ENCODE results near the gene BTBD19. TPM values are rescaled to one million over a fixed set of nuclear protein-coding genes. Genes with fewer than 3 reads are reported as not detected.

BTBD19 gene
- total and polyA plus RNA-seq, 2 donors (not counting 1 experiment from before 2014, with no cell fraction given), result 0.75 to 2.3 TPM

GRCh38 chr1:44798481-44799365, 9.6 kb upstream of the BTBD19 start:
- peak overlapping the region; percentile 47 for H2AFZ ChIP-seq (ENCODE audit: insufficient read depth, low read depth, low read length, poor library complexity, severe bottlenecking)
- no peak overlapping the region for H3K9ac ChIP-seq (ENCODE audit: low read length)

More at GRCh38 chr1:44798481-44799365, 9.6 kb upstream of the BTBD19 start:
- Histone ChIP-seq H3K27ac (ENCODE audit: low read length in 2 of 2) (peak overlapping the region in 1 of 2 donors; percentile 60), H3K9me3 (ENCODE audit: control extremely low read depth in 1 of 3, control insufficient read depth in 2 of 3, insufficient read depth in 1 of 3, low read length in 2 of 3) (no peaks in the 10 kb centered on the region), H3K36me3 (replicated peaks in 1 of 2; ENCODE audit: control extremely low read depth in 1 of 2, control insufficient read depth in 1 of 2, extremely low read depth in 1 of 2, insufficient read depth in 2 of 2, low read length in 1 of 2) (peaks cover 0 to 10% of the 10 kb centered on the region in 2 experiments), H3K4me3 (ENCODE audit: control extremely low read depth in 1 of 5, extremely low read depth in 1 of 5, insufficient read depth in 1 of 5, low read depth in 2 of 5, low read length in 4 of 5) (no peak overlapping the region), H3K27me3 (replicated peaks in 1 of 4; ENCODE audit: control extremely low read depth in 1 of 4, control insufficient read depth in 3 of 4, insufficient read depth in 4 of 4, low read length in 3 of 4) (no peaks in the 10 kb centered on the region), H4K20me1 (ENCODE audit: control insufficient read depth, insufficient read depth, low read length, poor library complexity, severe bottlenecking) (no peaks in the 10 kb centered on the region), H3K4me2 (replicated peaks; ENCODE audit: low read depth, low read length, poor library complexity, severe bottlenecking) (no peak overlapping the region), H3K79me2 (ENCODE audit: control insufficient read depth, insufficient read depth, low read length) (peaks cover 5% of the 10 kb centered on the region), H3K4me1 (ENCODE audit: control insufficient read depth in 2 of 2, insufficient read depth in 2 of 2, low read length in 2 of 2) (peaks cover 16 to 38% of the 10 kb centered on the region in 2 donors)
- intact Hi-C loops (cut with micrococcal nuclease), result loop anchor here (2.0 kb wide), 2 partner anchors 24 to 38 kb away; partner anchors contain the start of gene RPS8
- ATAC-seq (ENCODE audit: low read depth), result no peak
- H3K9me3 Mint-ChIP-seq (ENCODE audit: insufficient read depth), result no peaks in the 10 kb centered on the region
- peak overlapping the region; percentile 73 for H3K27ac Mint-ChIP-seq
- no peak for DNase-seq
- TF ChIP-seq CTCF (IDR thresholded peaks at IDR 0.05) (no peak), EZH2 (IDR thresholded peaks at IDR 0.05; ENCODE audit: borderline replicate concordance, insufficient read depth, low read depth, low read length, poor library complexity, severe bottlenecking) (no peak)
- H3K27me3 Mint-ChIP-seq, result no peaks in the 10 kb centered on the region
- ChIA-PET CTCF (interaction anchor here (0.8 to 4.2 kb wide), 13 partner anchors 8 to 541 kb away, joined by 3 to 70 read pairs (median 4); partner anchors contain the start of genes BEST4, BTBD19, HECTD3 and UROD), POLR2A (interaction anchor here (0.6 to 2.6 kb wide), 2 partner anchors 21 to 121 kb away, joined by 7 to 61 read pairs; no protein-coding TSS in a partner anchor)
- peak overlapping the region; percentile 37 for H3K4me3 Mint-ChIP-seq
- H3K4me1 Mint-ChIP-seq, result peaks cover 33% of the 10 kb centered on the region
- 93% methylated on average over 9 of the region's 10 CpGs for WGBS (ENCODE audit: insufficient coverage)
